ENCODE data around the gene PDE6G.

The PDE6G gene

GRCh38 chr17:81666342-81667191 lies 10.2 kb upstream of the PDE6G start, which contains the start of the genes CCDC137 and OXLD1 (continued):
- TF ChIP-seq ZNF23 (tag by site-specific recombination; IDR thresholded peaks at IDR 0.05; ENCODE audit: borderline replicate concordance) (no peak), REPIN1 (tag by site-specific recombination; IDR thresholded peaks at IDR 0.05; ENCODE audit: low read depth) (no peak), ZBTB11 (tag by site-specific recombination; conservative IDR thresholded peaks at IDR 0.05; ENCODE audit: low read depth) (peak; percentile 93), ZNF621 (tag by site-specific recombination; IDR thresholded peaks at IDR 0.05) (no peak), ZBTB7A (tag by site-specific recombination; IDR thresholded peaks at IDR 0.05; ENCODE audit: low read depth) (peak; percentile 74; the same call in 1 of the 2 replicates), ZNF391 (tag by site-specific recombination; IDR thresholded peaks at IDR 0.05; ENCODE audit: borderline replicate concordance, low read depth) (no peak), ZNF530 (tag by site-specific recombination; IDR thresholded peaks at IDR 0.05; ENCODE audit: low read depth) (no peak), ZNF202 (tag by site-specific recombination; IDR thresholded peaks at IDR 0.05; ENCODE audit: borderline replicate concordance) (no peak), ZBTB44 (tag by site-specific recombination; IDR thresholded peaks at IDR 0.05) (no peak), ZNF600 (tag by site-specific recombination; IDR thresholded peaks at IDR 0.05) (peak; percentile 46), ZSCAN23 (tag by site-specific recombination; IDR thresholded peaks at IDR 0.05) (0 out of 2 replicates have a peak, but pooled peaks have one; percentile 33), ZNF488 (tag by site-specific recombination; IDR thresholded peaks at IDR 0.05) (no peak), ZNF514 (tag by site-specific recombination; IDR thresholded peaks at IDR 0.05) (no peak), ZNF26 (tag by site-specific recombination; IDR thresholded peaks at IDR 0.05) (no peak), ZNF140 (tag by site-specific recombination; IDR thresholded peaks at IDR 0.05) (no peak), ZSCAN4 (tag by site-specific recombination; IDR thresholded peaks at IDR 0.05) (no peak), BCL11B (tag by site-specific recombination; IDR thresholded peaks at IDR 0.05; ENCODE audit: low read depth) (peak; percentile 82; the same call in 1 of the 2 replicates), ZEB2 (tag by site-specific recombination; IDR thresholded peaks at IDR 0.05) (0 out of 2 replicates have a peak, but pooled peaks have one; percentile 36), ZNF658 (tag by site-specific recombination; IDR thresholded peaks at IDR 0.05) (no peak), ZNF777 (tag by site-specific recombination; IDR thresholded peaks at IDR 0.05; ENCODE audit: borderline replicate concordance) (no peak), ZNF791 (tag by site-specific recombination; IDR thresholded peaks at IDR 0.05) (no peak), YY1 (tag by site-specific recombination; IDR thresholded peaks at IDR 0.05) (peak; percentile 91; the same call in 1 of the 2 replicates), ZNF146 (tag by site-specific recombination; IDR thresholded peaks at IDR 0.05) (0 out of 2 replicates have a peak, but pooled peaks have one; percentile 6), ZNF239 (tag by site-specific recombination; IDR thresholded peaks at IDR 0.05) (no peak), ZNF280C (tag by site-specific recombination; IDR thresholded peaks at IDR 0.05) (no peak), ZNF473 (tag by site-specific recombination; IDR thresholded peaks at IDR 0.05) (no peak), ZNF16 (tag by site-specific recombination; IDR thresholded peaks at IDR 0.05; ENCODE audit: low read depth) (no peak), FEZF1 (tag by site-specific recombination; IDR thresholded peaks at IDR 0.05) (no peak)
